GM18508 (cell line): Measurements from ENCODE around the gene GRPEL1.

Source experiments
- ATAC-seq: cut with Tn5 transposase; IDR thresholded peaks from one replicate; pipeline ENCODE4 v1.9.1; 2021; ENCODE audit warnings: moderate number of reproducible peaks; ENCODE audit not compliant: insufficient read depth, unreplicated experiment

Gene GRPEL1

GRCh38 chr4:7027284-7027683, 40.6 kb downstream of the GRPEL1 start:
- no peak for ATAC-seq

DNA sequence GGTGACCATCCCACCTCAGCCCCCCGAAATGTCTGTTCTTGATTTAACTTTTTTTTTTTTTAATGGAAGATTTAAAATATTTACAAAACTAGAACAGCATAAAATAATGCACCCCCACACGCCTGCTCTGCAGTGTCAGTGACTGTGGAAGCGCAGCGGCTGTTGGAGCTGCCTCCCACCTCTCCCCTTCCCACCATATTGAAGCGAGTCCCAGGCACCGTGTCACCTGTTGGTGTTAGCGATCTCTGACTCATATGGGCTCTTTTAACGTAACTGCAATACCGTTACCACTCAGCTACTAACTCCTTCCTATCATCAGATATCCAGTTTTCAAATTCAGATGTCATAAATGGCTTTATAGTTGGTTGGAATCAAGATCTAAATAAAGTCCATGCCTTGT, 41.8 kb downstream of the GRPEL1 start:
- ATAC-seq = no peak

- no peak for ATAC-seq
Observed at GRCh38 chr4:7025040-7025602, 42.7 kb downstream of the GRPEL1 start.

DNA sequence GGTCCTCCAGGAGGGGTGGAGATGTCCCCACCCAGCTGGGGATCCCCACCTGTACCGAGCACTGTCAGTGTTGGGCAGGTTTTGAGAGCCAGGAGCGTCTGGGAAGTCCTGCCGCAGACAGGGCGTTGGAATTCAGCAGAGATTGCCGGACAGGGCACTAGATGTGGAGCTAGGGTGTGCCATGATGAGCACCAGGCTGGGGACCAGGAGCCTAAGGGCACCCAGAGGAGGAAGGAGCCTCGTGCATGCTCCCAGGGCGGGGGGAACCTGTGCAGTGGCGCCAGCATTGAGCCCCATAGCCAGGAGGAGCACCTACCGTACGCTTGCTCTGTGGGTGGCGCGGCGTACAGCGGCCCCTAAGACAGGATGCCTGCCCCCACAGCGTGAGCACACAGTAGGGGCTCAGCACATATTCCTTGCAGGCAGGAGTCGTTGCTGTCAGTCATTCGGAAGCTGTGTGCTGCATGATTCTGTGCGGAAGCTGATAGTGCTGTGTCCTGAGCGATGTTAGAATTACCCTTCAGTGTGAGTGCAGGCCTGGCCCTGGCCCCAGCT, 43.5 kb downstream of the GRPEL1 start:
- no peak for ATAC-seq

GRCh38 chr4:7023901-7024300, 44.0 kb downstream of the GRPEL1 start:
- ATAC-seq = no peak

DNA sequence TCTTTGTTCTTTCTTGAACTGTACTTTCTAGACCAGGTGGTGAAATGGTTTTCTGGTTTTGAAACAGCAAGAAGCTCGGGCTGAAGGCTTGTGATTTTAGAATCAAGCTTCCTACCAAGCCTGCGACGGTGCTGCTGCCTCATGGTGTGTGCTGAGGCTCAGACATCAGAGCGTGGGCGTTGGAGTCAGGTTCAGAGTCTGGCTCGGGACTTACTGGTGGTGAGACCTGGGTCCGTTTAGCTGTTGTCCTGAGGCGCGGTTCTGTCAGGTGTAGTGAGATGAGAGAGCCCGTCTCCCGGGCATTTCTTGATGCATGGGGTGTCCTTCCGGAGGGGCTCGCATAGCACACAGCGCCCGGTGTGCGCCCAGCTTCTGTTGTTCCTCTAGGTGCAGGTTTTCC, 44.4 kb downstream of the GRPEL1 start:
- ATAC-seq = no peak

GRCh38 chr4:7021930-7022664, 45.8 kb downstream of the GRPEL1 start:
- no peak for ATAC-seq

DNA sequence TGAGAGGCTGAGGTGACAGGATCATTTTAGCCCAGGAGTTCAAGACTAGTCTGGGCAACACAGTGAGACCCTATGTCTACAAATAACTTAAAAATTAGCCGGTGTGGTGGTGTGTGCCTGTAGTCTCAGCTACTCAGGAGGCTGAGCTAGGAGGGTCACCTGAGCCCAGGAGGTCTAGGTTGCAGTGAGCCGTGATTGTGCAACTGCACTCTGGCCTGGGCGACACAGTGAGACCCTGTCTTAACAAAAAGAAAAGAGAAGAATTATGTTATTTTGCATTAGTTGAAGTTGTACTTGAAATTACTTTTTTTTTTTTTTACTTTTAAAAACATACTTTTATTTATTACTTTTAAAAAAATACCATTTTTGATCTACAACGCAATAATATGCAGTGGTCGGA, 46.5 kb downstream of the GRPEL1 start:
- no peak for ATAC-seq

- no peak for ATAC-seq
Observed at GRCh38 chr4:7020856-7021255, 47.0 kb downstream of the GRPEL1 start.

DNA sequence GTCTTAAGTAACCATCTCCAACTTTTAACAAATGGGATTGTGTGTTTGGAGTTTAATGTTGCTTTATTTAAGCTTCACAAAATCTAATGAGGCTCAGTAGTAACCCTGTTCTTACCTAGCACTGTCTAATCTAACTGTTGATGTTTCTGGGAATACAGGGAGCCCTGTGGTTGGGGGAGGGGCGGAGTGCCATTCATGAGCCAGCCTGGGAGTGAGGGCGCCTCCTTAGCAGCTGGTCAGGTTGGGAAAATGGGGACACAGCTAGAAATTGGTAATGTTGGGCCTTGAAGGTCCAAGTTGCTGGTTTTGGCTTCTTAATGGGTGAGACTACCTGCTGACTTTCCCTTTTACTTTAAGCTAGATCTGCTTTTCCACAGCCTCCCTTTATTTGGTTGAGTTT, 47.6 kb downstream of the GRPEL1 start:
- ATAC-seq = no peak

GRCh38 chr4:7019367-7019766, 48.5 kb downstream of the GRPEL1 start:
- ATAC-seq = no peak

GRCh38 chr4:7018281-7018680, 49.6 kb downstream of the GRPEL1 start:
- ATAC-seq = no peak

- no peak for ATAC-seq
Observed at GRCh38 chr4:7017446-7018048, 50.3 kb downstream of the GRPEL1 start.

GRCh38 chr4:7016512-7016911, 51.4 kb downstream of the GRPEL1 start:
- ATAC-seq = no peak

- ATAC-seq = no peak
Observed at GRCh38 chr4:7016086-7016485, 51.8 kb downstream of the GRPEL1 start.

- ATAC-seq = no peak
Observed at GRCh38 chr4:7015383-7016035, 52.4 kb downstream of the GRPEL1 start.

- ATAC-seq = no peak
Observed at GRCh38 chr4:7014815-7015214, 53.0 kb downstream of the GRPEL1 start.

GRCh38 chr4:7013175-7013574, 54.7 kb downstream of the GRPEL1 start:
- no peak for ATAC-seq

DNA sequence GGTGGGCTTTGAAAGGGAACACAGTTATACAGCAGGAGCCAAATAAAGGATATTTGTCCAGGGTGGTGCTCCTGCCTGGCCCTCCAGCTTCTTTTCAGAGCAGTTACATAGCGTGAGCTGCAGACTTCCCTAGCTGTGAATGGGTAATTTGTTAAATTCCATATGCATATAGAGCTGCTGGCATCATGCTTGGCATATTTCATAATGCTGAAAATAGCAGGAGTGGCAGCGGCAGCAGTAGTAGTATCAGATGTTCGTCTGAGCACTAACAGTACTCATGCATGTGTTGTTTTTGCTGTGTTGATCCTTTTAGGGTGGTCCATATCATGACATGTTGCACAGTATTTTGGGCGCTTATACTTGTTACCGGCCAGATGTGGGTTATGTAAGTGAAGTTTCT, 58.3 kb downstream of the GRPEL1 start:
- ATAC-seq = no peak
